GM12872 (cell line): Measurements from ENCODE around the gene C2orf76.

Experiments used
- CTCF ChIP-seq: IDR thresholded peaks from 3 replicates; pipeline ENCODE4 v1.5.1; 2011; ENCODE audit warnings: low read depth, mild to moderate bottlenecking, low read length, moderate library complexity; ENCODE audit not compliant: insufficient read depth

The C2orf76 gene

GRCh38 chr2:119372778-119373568, 6.3 kb upstream of the C2orf76 start:
- TF ChIP-seq CTCF, result no peak

- TF ChIP-seq CTCF, result no peak
Measured at GRCh38 chr2:119371111-119371510, 4.5 kb upstream of the C2orf76 start.

DNA sequence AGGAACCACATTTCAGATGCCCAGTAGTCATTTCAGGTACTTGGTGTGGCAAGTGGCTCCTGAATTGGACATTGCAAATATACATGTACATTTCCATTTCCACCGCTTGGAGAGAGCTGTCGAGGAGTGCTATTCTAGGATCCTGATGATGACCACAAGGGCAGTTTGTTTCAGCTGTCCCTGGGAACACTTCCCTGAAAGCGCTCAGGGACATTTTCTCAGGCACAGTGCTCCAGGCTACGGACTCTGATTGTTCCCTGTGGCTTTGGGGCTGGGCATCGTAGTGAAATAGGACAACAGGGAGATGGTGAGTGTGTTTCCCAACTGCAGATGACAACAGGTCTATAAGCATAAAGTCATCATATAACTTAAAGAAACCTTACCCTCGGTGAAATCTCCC, 3.2 kb upstream of the C2orf76 start:
- TF ChIP-seq CTCF, result no peak

DNA sequence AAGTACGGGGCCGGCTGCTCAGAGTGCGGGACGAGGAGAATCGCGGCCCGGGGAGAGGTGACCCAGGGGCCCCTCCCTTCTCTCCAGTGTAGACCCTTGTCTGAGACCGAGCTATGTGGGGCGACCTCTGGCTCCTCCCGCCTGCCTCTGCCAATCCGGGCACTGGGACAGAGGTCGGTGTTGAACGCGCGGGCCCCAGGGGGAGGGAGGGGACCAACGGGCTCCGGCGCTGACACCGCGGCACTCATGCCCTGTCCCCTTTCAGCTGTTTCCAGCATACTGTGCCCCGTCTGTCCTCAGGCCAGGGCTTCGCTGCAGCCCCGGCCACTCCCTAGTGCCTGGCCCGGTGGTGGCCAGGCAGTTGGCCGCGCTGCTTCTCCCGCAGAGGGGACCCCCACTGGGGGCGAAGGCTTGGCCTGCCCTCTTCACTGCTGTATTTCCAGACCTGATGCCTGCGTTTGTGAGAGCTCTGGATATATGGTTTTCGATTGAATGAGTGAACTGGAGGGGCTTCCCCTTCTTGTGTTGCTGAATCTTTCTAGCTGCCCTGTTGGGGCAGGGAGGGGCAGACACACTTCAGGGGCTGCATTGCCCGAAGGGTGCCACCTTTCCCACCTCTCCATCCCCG, 952 bp upstream of the C2orf76 start:
- TF ChIP-seq CTCF, result no peak

DNA sequence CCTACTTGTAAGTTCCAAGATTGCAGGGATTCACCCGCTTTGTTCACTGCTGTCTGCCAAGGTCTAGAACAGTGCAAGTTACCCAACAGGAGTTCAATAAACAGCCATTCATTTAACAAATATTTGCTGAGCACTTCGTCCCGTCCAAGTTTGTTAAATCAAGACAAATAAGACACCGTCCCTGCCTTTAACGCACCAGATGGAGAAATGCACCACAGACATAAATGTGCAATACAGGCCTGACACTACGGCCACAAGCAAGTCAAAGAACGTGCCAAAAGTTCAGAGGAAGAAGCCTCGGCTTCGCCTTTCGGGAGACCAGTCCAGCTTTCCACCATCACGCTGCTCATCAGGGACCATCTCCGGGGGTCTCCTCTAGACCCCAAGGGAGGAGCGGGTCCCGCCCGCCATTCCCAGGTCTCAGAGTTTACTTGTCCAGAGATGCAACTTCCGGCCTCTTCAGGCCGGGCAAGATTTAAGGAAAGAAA, 429 bp downstream of the C2orf76 start:
- TF ChIP-seq CTCF, result no peak

DNA sequence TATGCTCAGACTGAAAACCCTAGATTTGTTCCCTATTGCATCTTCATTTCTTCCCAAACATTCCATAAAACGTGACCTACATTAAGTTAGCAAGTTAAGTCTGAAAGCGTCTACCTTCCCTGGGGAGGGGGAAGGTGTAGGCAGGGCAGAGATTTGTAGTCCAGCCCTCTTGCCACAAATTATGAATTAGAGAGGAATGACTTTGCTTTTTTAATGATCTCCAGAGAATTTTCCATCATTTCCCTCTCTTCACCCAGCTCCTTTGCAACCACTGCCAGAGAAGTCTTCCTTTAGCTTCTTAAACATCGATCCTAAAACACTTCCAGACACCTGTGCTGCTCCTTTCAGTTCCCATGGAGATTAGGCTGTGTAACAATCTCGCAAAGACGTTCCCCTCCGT, 1.2 kb downstream of the C2orf76 start:
- no peak for TF ChIP-seq CTCF

GRCh38 chr2:119364798-119365197, 1.8 kb downstream of the C2orf76 start:
- no peak for TF ChIP-seq CTCF
